ENCODE results near the gene RIPOR2.

The RIPOR2 gene

GRCh38 chr6:24858177-24858653 lies 77.5 kb downstream of the RIPOR2 start:
- H3K4me1 ChIP-seq, result peaks cover 67 to 89% (median 80%) of the 10 kb centered on the region in 10 experiments

GRCh38 chr6:24856901-24857670 lies 78.7 kb downstream of the RIPOR2 start:
- H4K20me1 ChIP-seq, result no peaks in the 10 kb centered on the region
- peaks cover 19 to 77% (median 48%) of the 10 kb centered on the region in 11 experiments; a peak in 21 of 22 replicates for H3K36me3 ChIP-seq
- peaks cover 57 to 78% (median 70%) of the 10 kb centered on the region in 10 experiments for H3K4me1 ChIP-seq
- H3K4me3 ChIP-seq, result no peak overlapping the region
- TF ChIP-seq Cebpa-rat (IDR thresholded peaks at IDR 0.05), result no peak
- peak overlapping the region; percentile 11 to 100 (median 93); a peak in 21 of 22 replicates for H3K27ac ChIP-seq
- no peaks in the 10 kb centered on the region for H3K9me3 ChIP-seq (replicated peaks in 1 of 11)
- H3K4me2 ChIP-seq, result peak overlapping the region; percentile 52 to 92 (median 79)
- peak overlapping the region in 10 of 11 experiments; percentile 40 to 93 (median 81); a peak in 19 of 22 replicates for H3K9ac ChIP-seq
- no peaks in the 10 kb centered on the region for H3K27me3 ChIP-seq

More at GRCh38 chr6:24858177-24858653, 77.5 kb downstream of the RIPOR2 start:
- TF ChIP-seq Cebpa-rat (IDR thresholded peaks at IDR 0.05), result peak; percentile 70 to 99 (median 89); a peak in 20 of 22 replicates
- H3K9me3 ChIP-seq (replicated peaks in 1 of 11), result no peaks in the 10 kb centered on the region
- H3K4me3 ChIP-seq, result peak overlapping the region in 1 of 10 experiments; percentile 34; a peak in 1 of 20 replicates
- H3K4me2 ChIP-seq, result peak overlapping the region; percentile 52 to 92 (median 83)
- H3K9ac ChIP-seq, result peak overlapping the region; percentile 63 to 93 (median 81); a peak in 21 of 22 replicates
- H3K27me3 ChIP-seq, result no peaks in the 10 kb centered on the region
- no peaks in the 10 kb centered on the region for H4K20me1 ChIP-seq
- H3K36me3 ChIP-seq, result peaks cover 13 to 77% (median 43%) of the 10 kb centered on the region in 11 experiments; a peak in 21 of 22 replicates
- H3K27ac ChIP-seq, result peak overlapping the region; percentile 69 to 100 (median 93)

GRCh38 chr6:24856246-24856599 lies 79.5 kb downstream of the RIPOR2 start:
- H4K20me1 ChIP-seq, result no peaks in the 10 kb centered on the region
- H3K4me1 ChIP-seq, result peaks cover 53 to 71% (median 65%) of the 10 kb centered on the region in 10 experiments
- H3K4me2 ChIP-seq, result peak overlapping the region; percentile 52 to 92 (median 79); a peak in 21 of 22 replicates
- no peak for TF ChIP-seq Cebpa-rat (IDR thresholded peaks at IDR 0.05)
- H3K27me3 ChIP-seq, result no peaks in the 10 kb centered on the region
- no peak overlapping the region for H3K4me3 ChIP-seq
- peaks cover 19 to 75% (median 44%) of the 10 kb centered on the region in 11 experiments; a peak in 21 of 22 replicates for H3K36me3 ChIP-seq
- H3K9me3 ChIP-seq (replicated peaks in 1 of 11), result no peaks in the 10 kb centered on the region
- peak overlapping the region in 10 of 11 experiments; percentile 79 to 100 (median 94); a peak in 20 of 22 replicates for H3K27ac ChIP-seq
- peak overlapping the region in 9 of 11 experiments; percentile 58 to 93 (median 81); a peak in 15 of 22 replicates for H3K9ac ChIP-seq

GRCh38 chr6:24855395-24856245 lies 80.1 kb downstream of the RIPOR2 start:
- no peaks in the 10 kb centered on the region for H4K20me1 ChIP-seq
- H3K9ac ChIP-seq, result peak overlapping the region in 10 of 11 experiments; percentile 45 to 93 (median 81); a peak in 19 of 22 replicates
- peak overlapping the region in 10 of 11 experiments; percentile 60 to 100 (median 94); a peak in 19 of 22 replicates for H3K27ac ChIP-seq
- peak overlapping the region; percentile 51 to 92 (median 77) for H3K4me2 ChIP-seq
- H3K36me3 ChIP-seq, result peaks cover 17 to 75% (median 44%) of the 10 kb centered on the region in 11 experiments
- no peak for TF ChIP-seq Cebpa-rat (IDR thresholded peaks at IDR 0.05)
- H3K27me3 ChIP-seq, result no peaks in the 10 kb centered on the region
- no peak overlapping the region for H3K4me3 ChIP-seq
- no peaks in the 10 kb centered on the region for H3K9me3 ChIP-seq (replicated peaks in 1 of 11)
- H3K4me1 ChIP-seq, result peaks cover 53 to 67% (median 61%) of the 10 kb centered on the region in 10 experiments

- no peak for TF ChIP-seq Cebpa-rat (IDR thresholded peaks at IDR 0.05)
Observed at GRCh38 chr6:24854077-24854666, 81.6 kb downstream of the RIPOR2 start.

GRCh38 chr6:24851086-24851485 lies 84.7 kb downstream of the RIPOR2 start:
- H3K9ac ChIP-seq, result no peak overlapping the region
- H3K4me3 ChIP-seq, result no peak overlapping the region
- H3K4me1 ChIP-seq, result peaks cover 15 to 22% (median 19%) of the 10 kb centered on the region in 10 experiments
- peaks cover 57 to 92% (median 72%) of the 10 kb centered on the region in 11 experiments for H3K36me3 ChIP-seq
- no peak overlapping the region for H3K4me2 ChIP-seq
- no peak for TF ChIP-seq Cebpa-rat (IDR thresholded peaks at IDR 0.05)
- H4K20me1 ChIP-seq, result no peaks in the 10 kb centered on the region; a peak in 1 of 22 replicates
- H3K27ac ChIP-seq, result 0 out of 22 replicates have a peak overlapping the region, but pooled peaks of 1 of the 11 experiments have one; percentile 10
- no peaks in the 10 kb centered on the region for H3K27me3 ChIP-seq
- H3K9me3 ChIP-seq (replicated peaks in 1 of 11), result no peaks in the 10 kb centered on the region

More at GRCh38 chr6:24854077-24854666, 81.6 kb downstream of the RIPOR2 start:
- Histone ChIP-seq H3K27ac (peak overlapping the region in 7 of 11 experiments; percentile 16 to 100 (median 52); a peak in 10 of 22 replicates), H3K4me2 (peak overlapping the region in 10 of 11 experiments; percentile 20 to 82 (median 50); a peak in 14 of 22 replicates), H3K9me3 (replicated peaks in 1 of 11) (no peaks in the 10 kb centered on the region), H3K36me3 (peaks cover 26 to 75% (median 49%) of the 10 kb centered on the region in 11 experiments), H3K4me1 (peaks cover 43 to 53% (median 48%) of the 10 kb centered on the region in 10 experiments), H3K9ac (peak overlapping the region in 3 of 11 experiments; percentile 16 to 44 (median 30); a peak in 4 of 22 replicates), H3K4me3 (no peak overlapping the region), H4K20me1 (no peaks in the 10 kb centered on the region), H3K27me3 (no peaks in the 10 kb centered on the region)

- Histone ChIP-seq H3K27ac (no peak overlapping the region), H3K4me2 (no peak overlapping the region), H4K20me1 (peaks cover 0 to 11% (median 0%) of the 10 kb centered on the region in 11 experiments; a peak in 1 of 22 replicates), H3K27me3 (no peaks in the 10 kb centered on the region), H3K4me1 (peaks cover 5 to 9% (median 6%) of the 10 kb centered on the region in 10 experiments), H3K9me3 (replicated peaks in 1 of 11) (no peaks in the 10 kb centered on the region), H3K4me3 (no peak overlapping the region), H3K36me3 (peaks cover 70 to 99% (median 84%) of the 10 kb centered on the region in 11 experiments), H3K9ac (no peak overlapping the region)
- no peak for TF ChIP-seq Cebpa-rat (IDR thresholded peaks at IDR 0.05)
Observed at GRCh38 chr6:24849713-24850112, 86.0 kb downstream of the RIPOR2 start.

GRCh38 chr6:24848461-24848860 lies 87.3 kb downstream of the RIPOR2 start:
- no peak for TF ChIP-seq Cebpa-rat (IDR thresholded peaks at IDR 0.05)
- no peak overlapping the region for H3K27ac ChIP-seq
- H3K9me3 ChIP-seq (replicated peaks in 1 of 11), result no peaks in the 10 kb centered on the region
- no peaks in the 10 kb centered on the region for H3K27me3 ChIP-seq
- no peak overlapping the region for H3K4me2 ChIP-seq
- H3K4me3 ChIP-seq, result no peak overlapping the region
- H3K4me1 ChIP-seq, result no peaks in the 10 kb centered on the region
- H3K36me3 ChIP-seq, result peaks cover 75 to 99% (median 84%) of the 10 kb centered on the region in 11 experiments
- H4K20me1 ChIP-seq, result peaks cover 0 to 15% (median 0%) of the 10 kb centered on the region in 11 experiments; a peak in 1 of 22 replicates
- H3K9ac ChIP-seq, result no peak overlapping the region
